HG03280 (cell line): ENCODE results near the gene CXCR5.

Experiments
- ATAC-seq: cut with Tn5 transposase; IDR thresholded peaks from one replicate; pipeline ENCODE4 v1.9.1; 2021; ENCODE audit warnings: mild to moderate bottlenecking, moderate library complexity; ENCODE audit not compliant: unreplicated experiment

CXCR5 gene

DNA sequence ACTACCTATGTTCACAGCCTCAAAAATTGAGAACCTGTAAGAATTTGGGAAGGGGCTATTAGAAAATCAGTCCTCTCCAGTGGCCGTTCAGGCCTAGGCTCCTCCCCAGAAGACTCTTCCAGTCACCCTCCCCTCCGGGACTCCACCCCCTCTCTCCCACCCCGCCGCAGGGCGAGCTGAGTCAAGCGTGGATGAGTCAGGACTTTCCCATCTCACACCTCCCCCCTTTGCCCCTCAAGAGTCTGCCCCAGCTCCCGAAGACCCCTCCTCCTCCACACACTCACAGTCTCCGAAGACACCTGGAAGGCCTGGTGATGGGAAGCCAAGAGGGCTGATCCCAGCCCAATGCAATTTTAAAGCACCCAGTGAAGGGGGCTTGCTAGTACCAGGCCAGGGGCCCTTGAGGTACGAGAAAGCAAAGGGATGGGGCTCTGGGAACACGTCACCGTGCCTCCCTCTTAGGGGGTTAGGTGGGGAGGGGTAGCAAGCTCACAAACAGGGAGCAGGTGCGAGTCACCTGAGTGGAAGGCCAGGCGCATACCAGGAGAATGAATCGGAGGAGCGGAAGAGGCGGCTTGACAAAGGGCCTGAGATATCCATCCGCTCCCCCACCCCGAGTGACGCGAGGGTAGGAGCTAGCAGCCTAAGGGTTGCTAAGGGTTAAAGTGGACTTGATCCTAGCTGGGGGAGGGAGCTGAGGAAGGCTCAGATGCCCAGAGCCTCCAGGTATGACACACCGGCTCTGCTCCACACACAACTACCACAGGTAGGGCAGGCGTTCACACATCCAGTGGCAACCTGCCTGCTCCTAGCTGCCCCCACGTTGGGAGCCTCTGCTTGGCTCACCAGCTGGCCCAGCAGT, 28.4 kb downstream of the CXCR5 start:
- no peak for ATAC-seq

DNA sequence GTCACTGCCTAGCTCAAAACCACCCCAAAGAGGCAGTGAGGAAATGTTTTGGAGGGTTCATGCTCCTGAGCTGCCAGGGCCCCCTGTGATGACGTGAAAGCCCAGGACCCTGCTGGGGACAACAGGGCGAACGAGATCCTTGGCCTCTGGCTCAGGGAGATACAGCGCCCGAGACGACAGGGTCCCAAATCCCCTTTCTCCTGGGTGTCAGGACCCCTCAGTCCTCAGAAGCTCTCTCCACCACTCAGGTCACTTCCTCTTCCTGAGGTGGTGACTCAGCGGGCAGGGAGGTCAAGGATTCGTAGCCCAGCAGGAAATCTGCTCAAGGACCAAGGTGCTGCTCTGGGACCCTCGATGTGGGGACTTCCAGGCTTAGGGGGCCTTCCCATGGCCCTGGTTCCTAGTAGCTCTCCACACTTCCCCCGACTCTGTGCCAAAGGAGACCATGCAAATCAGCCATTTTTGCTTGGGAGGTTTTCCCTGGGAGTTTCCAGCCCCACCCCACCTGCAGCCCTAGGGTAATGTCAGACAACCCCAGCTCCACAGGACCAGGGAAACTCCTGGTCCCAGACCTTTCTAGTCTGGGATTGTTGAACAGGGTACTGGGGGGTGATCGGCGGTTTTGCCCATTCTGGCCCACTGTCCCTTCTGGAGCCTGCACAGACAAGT, 29.2 kb downstream of the CXCR5 start:
- ATAC-seq = no peak

GRCh38 chr11:118913411-118914125, 29.9 kb downstream of the CXCR5 start:
- ATAC-seq = no peak

GRCh38 chr11:118914178-118914918, 30.7 kb downstream of the CXCR5 start:
- no peak for ATAC-seq

- no peak for ATAC-seq
These were observed 31.3 kb downstream of the CXCR5 start for GRCh38 chr11:118914987-118915386.

DNA sequence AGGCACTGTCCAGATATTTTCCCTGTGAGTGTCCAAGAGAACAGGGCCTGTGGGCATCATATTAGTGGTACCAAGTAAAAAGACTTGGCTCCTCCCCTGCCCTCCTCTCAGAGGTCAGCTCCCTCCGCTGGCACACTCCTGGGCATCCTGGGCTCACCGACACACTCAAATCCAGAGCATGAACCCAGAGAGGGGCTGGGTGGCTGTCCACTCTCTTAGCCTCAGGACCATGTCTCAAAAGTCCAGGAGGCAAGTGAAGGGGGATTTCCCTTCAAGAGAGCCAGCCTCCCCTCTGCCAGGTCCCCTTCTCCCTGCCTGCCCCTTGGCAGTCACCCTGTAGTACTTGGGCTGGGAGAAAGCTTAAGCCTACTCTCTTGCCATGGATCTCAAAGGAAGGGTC, 31.7 kb downstream of the CXCR5 start:
- no peak for ATAC-seq

DNA sequence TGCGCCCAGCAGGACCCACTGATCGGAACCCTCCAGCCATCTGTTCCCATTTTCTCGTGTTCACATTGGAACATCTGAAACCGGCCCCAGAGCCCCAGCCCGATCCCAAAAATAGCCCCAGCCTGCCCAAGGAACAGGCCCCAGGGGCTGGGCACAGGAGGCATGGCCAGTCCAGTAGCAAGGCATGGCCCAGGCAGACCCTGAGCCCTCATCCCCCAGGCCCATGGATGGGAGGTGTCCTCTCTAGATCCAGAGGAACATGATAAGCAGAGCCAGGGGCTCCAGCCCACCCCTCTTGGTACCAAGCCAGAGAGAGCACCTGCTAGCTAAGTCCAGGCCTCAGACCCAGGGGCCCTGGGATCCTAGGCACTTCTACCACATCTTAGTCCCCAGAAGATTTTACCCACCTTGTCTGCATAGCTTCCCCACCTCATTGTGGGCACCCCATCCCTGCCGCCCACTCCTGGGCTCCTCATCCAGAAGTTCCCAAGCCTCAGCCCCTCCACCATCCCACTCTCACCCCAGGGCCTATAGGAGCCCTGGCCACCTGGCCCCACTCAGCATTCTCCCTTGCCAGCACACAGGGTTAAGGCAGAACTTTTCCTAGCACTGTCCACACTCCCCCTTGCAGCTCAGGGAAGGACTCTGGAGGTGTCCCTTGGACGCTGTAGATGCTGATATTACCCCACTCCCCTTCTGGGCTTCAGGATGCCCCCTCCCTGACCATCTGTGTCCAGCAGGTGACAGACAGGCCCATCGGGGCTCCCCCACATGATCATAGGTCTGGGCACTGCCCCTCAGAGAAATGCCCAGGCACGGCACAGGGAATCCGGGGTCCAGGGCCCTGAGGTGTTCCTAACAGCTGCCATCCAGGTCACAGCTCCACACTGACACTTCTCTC, 32.5 kb downstream of the CXCR5 start:
- no peak for ATAC-seq

DNA sequence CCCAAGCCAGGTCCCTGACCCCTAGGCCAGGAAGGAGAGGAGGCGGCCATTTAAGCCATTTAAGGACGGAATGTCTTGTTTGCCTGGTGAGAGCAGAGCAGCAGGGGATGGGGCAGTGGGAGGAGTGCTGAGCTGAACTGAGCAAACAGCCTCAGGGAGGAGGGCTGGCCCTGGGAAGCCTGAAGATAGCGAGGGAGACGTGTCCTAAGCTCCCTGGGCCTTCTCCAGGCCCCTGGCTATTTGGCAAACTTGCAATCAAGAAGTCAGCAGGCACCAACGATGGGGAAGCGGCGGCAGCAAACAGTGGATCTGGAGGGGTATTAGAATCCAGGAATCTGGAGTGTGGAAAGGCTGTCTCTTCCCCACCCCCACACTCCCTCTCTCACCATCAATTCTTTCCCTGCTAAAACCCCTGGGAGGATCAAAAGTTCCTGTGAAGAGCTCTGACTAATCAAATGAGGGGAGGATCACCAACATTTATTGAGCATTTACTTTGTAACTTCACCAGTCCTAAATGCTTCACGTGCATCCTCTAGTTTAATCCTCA, 33.2 kb downstream of the CXCR5 start:
- no peak for ATAC-seq

DNA sequence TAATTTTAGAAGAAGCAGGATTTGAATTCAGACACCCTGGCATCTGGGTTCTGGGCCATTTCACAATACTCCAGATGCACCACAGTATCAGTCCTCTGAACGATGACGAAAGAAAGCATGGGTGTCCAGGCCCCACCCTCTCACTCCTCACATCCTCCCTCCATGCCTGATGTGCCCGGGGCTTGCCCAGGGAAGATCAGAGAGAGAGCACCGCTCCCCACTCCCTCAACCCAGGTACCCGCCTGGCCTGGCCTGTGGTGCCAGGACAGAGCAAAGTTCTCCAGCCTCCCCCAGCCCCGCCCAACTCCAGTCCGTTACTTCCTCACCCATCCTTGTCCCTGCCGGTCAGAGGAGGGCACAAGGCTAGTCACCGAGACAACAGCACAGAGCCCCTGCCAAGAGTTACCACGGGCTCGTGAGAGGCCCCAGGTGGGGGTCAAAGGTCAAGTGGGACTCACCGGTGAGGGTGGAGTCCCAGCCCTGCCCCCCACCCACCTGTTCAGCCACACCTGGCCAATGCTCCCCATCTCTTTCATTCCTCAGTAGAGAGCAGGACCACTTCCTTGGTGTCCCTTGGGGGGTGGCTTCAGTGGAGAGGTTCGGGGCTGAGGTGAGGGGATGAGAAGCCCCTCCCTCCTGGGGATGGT, 33.9 kb downstream of the CXCR5 start:
- ATAC-seq = no peak

DNA sequence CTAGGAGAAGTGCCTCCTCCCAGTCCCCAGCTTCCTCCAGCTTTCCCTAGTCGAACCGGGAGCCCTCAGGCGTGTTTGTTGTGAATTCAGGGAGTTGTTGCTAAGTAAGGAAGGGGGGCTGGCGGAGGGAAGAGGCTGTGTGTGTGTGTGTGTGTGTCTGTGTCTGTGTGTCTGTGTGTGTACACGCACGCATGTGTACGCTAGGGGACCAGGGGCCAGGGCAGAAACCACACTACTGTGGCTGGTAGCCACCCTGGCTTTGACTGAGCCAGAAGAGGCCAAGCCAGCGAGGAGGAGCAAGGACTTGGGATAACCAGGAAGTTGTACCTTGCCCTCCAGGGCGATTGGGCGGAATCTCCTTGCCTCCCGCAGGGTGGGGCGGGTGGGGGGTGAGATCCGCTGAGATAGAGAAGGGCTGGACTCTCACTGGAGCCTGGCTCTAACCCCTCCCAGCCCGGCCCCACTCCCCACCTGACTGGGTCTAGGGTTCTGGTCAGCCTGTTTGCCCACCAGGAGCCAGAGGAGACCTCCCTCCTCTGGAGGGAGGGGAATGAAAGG, 34.5 kb downstream of the CXCR5 start:
- no peak for ATAC-seq

GRCh38 chr11:118918686-118919280, 35.1 kb downstream of the CXCR5 start:
- ATAC-seq = no peak

DNA sequence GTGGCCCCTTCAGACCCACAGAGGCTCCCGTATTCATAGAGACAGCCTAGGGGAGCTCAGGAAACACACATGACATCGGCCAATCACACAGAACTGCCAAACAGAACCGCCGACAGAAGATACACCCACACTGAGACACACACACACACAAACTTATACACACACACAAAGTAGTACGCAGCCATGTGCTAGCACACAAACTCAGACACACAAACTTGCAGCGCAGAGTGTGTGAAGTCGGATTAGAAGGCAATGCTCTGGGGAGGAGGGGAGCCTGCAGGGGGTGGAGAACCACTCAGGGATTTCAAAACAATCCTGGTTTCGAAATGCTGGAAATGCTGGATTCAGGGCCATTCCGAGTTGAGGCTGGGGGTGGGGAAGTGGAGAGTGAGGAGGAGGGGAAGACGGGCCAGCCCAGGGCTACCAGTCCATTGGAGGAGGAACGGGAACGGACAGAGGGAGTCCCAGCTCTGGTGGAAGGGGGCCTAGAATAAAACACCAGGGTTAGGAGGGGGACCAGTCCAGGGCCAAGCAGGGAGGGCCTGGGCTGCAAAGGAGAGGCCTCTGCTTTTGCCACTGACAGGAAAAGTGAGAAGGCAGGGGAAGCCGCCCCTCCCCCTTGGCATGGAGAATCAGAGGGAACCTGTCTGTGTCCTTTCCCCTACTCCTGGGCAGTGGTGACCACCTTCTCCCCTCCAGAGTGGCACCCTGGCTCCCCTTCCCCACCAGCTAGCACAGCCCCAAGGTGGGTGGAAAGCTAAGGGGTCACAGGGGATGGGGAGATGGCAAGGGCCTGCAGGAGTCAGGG, 37.6 kb downstream of the CXCR5 start:
- ATAC-seq = no peak

- no peak for ATAC-seq
These were observed 38.4 kb downstream of the CXCR5 start for GRCh38 chr11:118921929-118922744.

GRCh38 chr11:118922745-118923627, 39.3 kb downstream of the CXCR5 start:
- ATAC-seq = no peak

DNA sequence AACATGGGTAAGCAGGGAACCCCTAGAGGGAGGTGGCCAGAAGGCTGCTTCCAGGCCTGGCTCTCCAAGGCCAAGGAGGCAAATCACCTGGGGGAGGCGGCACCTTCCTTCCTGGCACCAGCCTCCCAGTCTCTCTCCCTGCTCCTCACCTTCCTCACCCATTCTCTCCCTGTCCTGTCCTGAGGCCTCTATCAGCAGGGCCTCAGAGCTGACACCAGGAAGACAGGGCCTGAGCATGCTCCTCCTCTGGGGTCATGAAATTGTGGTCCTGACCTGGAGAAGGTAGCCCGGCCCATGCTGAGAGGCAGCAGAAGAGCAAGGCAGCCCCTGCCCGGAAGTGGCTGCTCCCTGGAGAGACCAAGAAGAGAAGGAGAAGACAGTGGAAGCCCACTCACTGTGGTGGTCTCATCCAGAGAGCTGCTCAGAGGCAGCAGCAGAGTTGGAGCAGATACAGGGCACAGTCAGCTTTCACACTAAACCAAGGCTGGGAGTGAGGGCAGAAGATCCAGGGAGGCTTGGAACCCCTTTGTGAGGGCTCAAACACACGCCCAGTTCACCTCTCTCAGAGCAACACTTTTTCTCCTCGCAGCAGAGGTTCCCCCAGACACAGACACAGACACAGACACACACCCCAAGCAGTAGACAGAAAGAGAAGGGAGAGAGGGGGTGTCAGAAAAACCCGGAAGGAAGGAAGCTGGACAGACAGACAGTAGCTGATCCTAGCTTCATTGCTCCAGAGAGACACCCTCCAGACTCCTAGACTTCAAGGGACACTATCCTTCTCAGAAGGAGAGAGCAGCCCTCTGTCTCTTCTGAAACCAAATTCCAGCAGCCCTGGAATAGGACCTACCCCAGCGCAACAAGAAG, 40.3 kb downstream of the CXCR5 start:
- ATAC-seq = no peak
